NCI-H1048 (cell line): Measurements from ENCODE around the gene MFAP3.

Source experiments
- DNase-seq: peaks from one replicate; lab custom pipeline; 2025; lab: John Stamatoyannopoulos, UW

MFAP3 gene

DNA sequence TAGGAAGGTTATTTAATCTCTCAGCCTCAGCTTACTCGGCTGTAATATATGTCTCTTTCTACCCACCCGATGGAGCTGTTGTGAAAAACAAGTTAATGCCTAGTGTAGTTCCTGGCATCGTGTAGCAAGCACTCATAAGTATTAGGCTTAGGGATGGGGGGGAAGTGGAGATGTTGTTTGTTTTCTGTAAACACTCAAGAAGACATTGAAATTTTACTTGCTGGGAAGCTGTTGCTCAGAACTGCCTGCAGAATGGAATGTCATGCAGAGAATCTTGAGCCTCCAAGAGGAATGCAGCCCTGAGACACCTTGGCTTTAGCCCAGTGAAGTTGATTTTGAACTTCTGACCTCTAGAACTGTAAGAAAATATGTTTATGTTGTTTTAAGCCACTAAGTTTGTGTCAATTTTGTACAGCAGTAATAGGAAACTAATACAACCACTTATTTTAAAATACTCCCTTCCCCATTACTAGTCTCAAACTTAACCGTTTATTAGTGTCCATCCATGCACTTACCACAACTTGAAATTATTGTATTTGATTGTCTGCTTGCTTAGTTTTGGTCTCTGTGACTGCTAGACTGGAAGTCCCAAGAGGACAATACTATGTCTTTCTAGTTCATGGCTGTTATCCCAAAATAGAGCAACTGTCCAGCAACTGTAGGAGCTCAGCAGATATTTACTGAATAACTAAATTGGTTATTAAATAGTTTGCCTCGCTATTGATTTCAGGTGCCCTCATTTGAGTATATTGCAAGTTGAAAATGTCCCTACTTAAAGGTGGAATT is 53.8 kb downstream of the MFAP3 start:
- DNase-seq = no peak

- DNase-seq = no peak
Observed at GRCh38 chr5:154093142-154093532, 54.4 kb downstream of the MFAP3 start.

- DNase-seq = no peak
Observed at GRCh38 chr5:154095904-154096303, 57.1 kb downstream of the MFAP3 start.

DNA sequence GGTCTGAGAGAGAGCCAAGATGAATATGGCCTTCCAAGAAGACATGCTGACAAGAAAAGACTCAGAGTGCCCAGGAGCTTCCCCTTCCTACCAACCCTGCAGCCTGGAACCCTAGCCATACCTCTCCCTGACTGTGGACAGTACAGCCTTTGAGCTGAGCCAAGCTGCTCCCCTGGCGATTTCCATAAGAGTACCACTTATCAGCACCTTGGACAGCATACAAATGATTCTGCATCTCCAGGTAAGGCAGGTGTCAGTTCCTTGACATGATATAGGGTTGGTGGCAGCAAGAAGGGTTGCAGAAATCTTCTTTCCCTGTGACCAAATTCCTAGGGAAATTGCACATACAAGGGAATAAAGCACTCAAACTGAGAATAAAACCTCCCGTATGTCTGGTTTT is 58.3 kb downstream of the MFAP3 start:
- DNase-seq = no peak

DNA sequence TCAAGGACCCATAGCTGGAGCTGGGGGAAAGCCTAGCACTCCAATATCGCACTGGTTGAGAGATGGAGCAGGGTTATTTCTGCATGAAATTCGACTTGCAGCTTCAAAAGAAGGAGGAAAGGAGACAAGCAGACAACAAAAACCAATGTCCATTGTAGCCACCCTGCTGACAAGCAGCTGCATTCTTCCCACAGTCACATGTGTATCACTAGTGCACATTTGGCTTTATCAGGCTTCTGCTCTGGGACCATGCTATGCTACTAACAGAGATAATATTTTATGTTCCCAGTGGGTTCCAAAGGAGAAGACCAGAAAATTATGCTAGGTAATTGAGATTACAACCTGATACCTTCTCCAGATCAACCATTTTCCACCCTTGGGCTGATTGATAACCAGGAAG is 59.7 kb downstream of the MFAP3 start:
- DNase-seq = no peak

DNA sequence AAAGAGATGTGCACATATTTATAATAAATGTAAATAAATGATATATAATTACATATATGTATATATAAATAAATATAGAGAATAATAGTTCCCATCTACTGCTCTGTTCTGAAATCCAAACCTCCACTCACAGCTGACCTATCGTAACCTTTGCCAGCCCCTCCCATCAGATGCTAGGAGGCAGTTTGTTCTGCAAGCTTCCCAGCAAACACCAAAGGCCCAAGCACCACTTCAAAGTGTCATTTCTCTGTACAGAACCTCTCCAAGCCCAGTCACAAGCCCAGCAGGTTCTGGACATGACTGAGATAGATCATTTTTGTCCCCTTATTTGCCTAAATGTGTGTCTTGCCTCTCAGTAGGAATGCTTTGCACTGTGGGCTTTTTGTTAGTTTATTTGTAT is 62.4 kb downstream of the MFAP3 start:
- no peak for DNase-seq

GRCh38 chr5:154103233-154103632 is 64.5 kb downstream of the MFAP3 start:
- no peak for DNase-seq
